Pancreas (tissue), 10 donors: ENCODE data around the gene NECTIN4. TPM values are rescaled to one million over a fixed set of nuclear protein-coding genes. Genes with fewer than 3 reads are reported as not detected.

Experiments
- ATAC-seq, 4 donors: fragments of 200-7000 bp; cut with Tn5 transposase; one replicate each; pipeline versions ENCODE4 v1.8.0 to v1.9.1; 2020; ENCODE audit warnings: mild to moderate bottlenecking in 4 of 4, moderate library complexity in 4 of 4
- DNase-seq, 6 donors: peaks; one replicate each; pipeline ENCODE4 v3.0.0-alpha.2; 2020
- FAIRE-seq: peaks from 2 replicates; lab custom pipeline; 2012; peaks lifted over from hg19 to GRCh38; lab: Jason Lieb, UNC
- H3K27ac ChIP-seq, 4 donors: fragments of 200-600 bp; sonication (generic); 1 replicate in 3 of 4; 2 replicates in 1 of 4; pipeline versions ENCODE4 v1.5.0 to v1.8.0; 2020
- H3K27me3 ChIP-seq, 4 donors: fragments of 200-600 bp; one replicate each; pipeline ENCODE4 v1.8.0; 2021
- H3K36me3 ChIP-seq, 3 donors: fragments of 200-600 bp; sonication (generic) in 1 of 3; one replicate each; pipeline versions ENCODE4 v1.5.0 to v1.8.0; 2020 to 2021
- H3K4me1 ChIP-seq, 3 donors: fragments of 200-600 bp; one replicate each; pipeline ENCODE4 v1.8.0; 2021
- H3K4me3 ChIP-seq, 4 donors: fragments of 200-600 bp; sonication (generic) in 2 of 4; one replicate each; pipeline versions ENCODE4 v1.5.0 to v1.8.0; 2020 to 2021
- H3K9me3 ChIP-seq, 4 donors: fragments of 200-600 bp; one replicate each; pipeline ENCODE4 v1.8.0; 2021
- CTCF ChIP-seq, 4 donors: fragments of 200-600 bp; sonication (generic) in 3 of 4; IDR thresholded peaks; one replicate each; pipeline versions ENCODE4 v1.5.0 to v1.8.0; 2021; ENCODE audit warnings: antibody characterized with exemption in 4 of 4
- WGBS, 2 donors: extraction: QIAGEN DNeasy Blood & Tissue Kit; methylation state at CpG; one replicate each; pipeline ENCODE4 v1.1.7; 2013; 5-methylcytosine and 5-hydroxymethylcytosine counted together
- intact Hi-C, 3 donors: fragments of 100-400 bp; cut with DNase I; formaldehyde crosslinking; loops; one replicate each; pipeline versions ENCODE4 v1.11.1 to v1.14.2; 2022
- polyA plus RNA-seq, 2 donors: library from polyadenylated mRNA; stranded (reverse); fragments of 200-250 nt; gene quantifications; one replicate each; pipeline ENCODE4 v1.2.3, GENCODE V29; 2013
- total RNA-seq, 6 donors: library from RNA; stranded (reverse); fragmentation: NEBNext Ultra II Directional in 4 of 6; extraction: Animal tissue kit (Norgen Biotek cat#: 25700) in 4 of 6; gene quantifications; one replicate each; pipeline versions ENCODE4 v1.2.1 to v1.2.4, GENCODE V29; 2021 to 2023
- donor health status: healthy with polysubstance abuse.
- donor health status: DM: no; HTN: no; CAD: no; lungs with moderate emphysema.
- donor health status: DM: no; HTN: no; CAD: no.
- donor health status: control.
- donor health status: control.
- donor health status: Bipolar disorder and iron deficiency.
- donor health status: DM: yes; HTN: yes; CAD: no.
- donor health status: DM: no; HTN: no; CAD: no.
- donor health status: DM: no; HTN: no; CAD: no.
- donor health status: DM: yes; HTN: yes; CAD: no.

NECTIN4 gene
- total and polyA plus RNA-seq, 8 donors, result 1.7 to 9.3 (median 3.1) TPM

GRCh38 chr1:161054805-161055204 is 34.6 kb downstream of the NECTIN4 start:
- Histone ChIP-seq H3K4me3 (no peak overlapping the region), H3K27ac (no peak overlapping the region), H3K9me3 (no peaks in the 10 kb centered on the region), H3K4me1 (no peaks in the 10 kb centered on the region), H3K36me3 (no peaks in the 10 kb centered on the region), H3K27me3 (no peaks in the 10 kb centered on the region)
- DNase-seq (peak in 1 of 6 donors; percentile 20), ATAC-seq (no peak), FAIRE-seq (no peak)
- TF ChIP-seq CTCF (IDR thresholded peaks at IDR 0.05), result no peak
- intact Hi-C loops, result no loop called here
- WGBS, 2 donors, result 63 to 74% methylated on average over 7 of the region's 7 CpGs

GRCh38 chr1:161054232-161054631 is 35.1 kb downstream of the NECTIN4 start:
- no peak for FAIRE-seq
- peak in 1 of 6 donors; percentile 31 for DNase-seq

GRCh38 chr1:161052899-161053298 is 36.5 kb downstream of the NECTIN4 start:
- H3K4me1 ChIP-seq, result no peaks in the 10 kb centered on the region
- no peaks in the 10 kb centered on the region for H3K9me3 ChIP-seq
- ATAC-seq, result no peak
- intact Hi-C loops, result no loop called here
- no peak overlapping the region for H3K27ac ChIP-seq
- no peak for TF ChIP-seq CTCF (IDR thresholded peaks at IDR 0.05)
- WGBS, 2 donors, result 71 to 74% methylated on average over 3 of the region's 3 CpGs
- H3K36me3 ChIP-seq, result no peaks in the 10 kb centered on the region
- no peak for DNase-seq
- FAIRE-seq, result no peak
- H3K27me3 ChIP-seq, result no peaks in the 10 kb centered on the region
- no peak overlapping the region for H3K4me3 ChIP-seq

More at GRCh38 chr1:161054232-161054631, 35.1 kb downstream of the NECTIN4 start:
- no peak for ATAC-seq
- 73% methylated on average over 4 of the region's 4 CpGs for WGBS, 2 donors
- no peaks in the 10 kb centered on the region for H3K9me3 ChIP-seq
- intact Hi-C loops, result no loop called here
- no peaks in the 10 kb centered on the region for H3K4me1 ChIP-seq
- H3K36me3 ChIP-seq, result no peaks in the 10 kb centered on the region
- no peak overlapping the region for H3K27ac ChIP-seq
- no peaks in the 10 kb centered on the region for H3K27me3 ChIP-seq
- TF ChIP-seq CTCF (IDR thresholded peaks at IDR 0.05), result no peak
- H3K4me3 ChIP-seq, result no peak overlapping the region

GRCh38 chr1:161051219-161051618 is 38.1 kb downstream of the NECTIN4 start:
- no peak for DNase-seq
- Histone ChIP-seq H3K4me1 (no peaks in the 10 kb centered on the region), H3K36me3 (no peaks in the 10 kb centered on the region), H3K27me3 (no peaks in the 10 kb centered on the region), H3K4me3 (no peak overlapping the region), H3K27ac (no peak overlapping the region), H3K9me3 (no peaks in the 10 kb centered on the region)
- FAIRE-seq, result no peak
- 81 to 82% methylated on average over 10 of the region's 10 CpGs for WGBS, 2 donors
- TF ChIP-seq CTCF (IDR thresholded peaks at IDR 0.05), result no peak
- intact Hi-C loops, result no loop called here
- no peak for ATAC-seq

GRCh38 chr1:161048949-161049722 is 40.2 kb downstream of the NECTIN4 start:
- TF ChIP-seq CTCF (IDR thresholded peaks at IDR 0.05), result no peak
- Histone ChIP-seq H3K9me3 (no peaks in the 10 kb centered on the region), H3K27ac (no peak overlapping the region), H3K27me3 (no peaks in the 10 kb centered on the region), H3K36me3 (no peaks in the 10 kb centered on the region), H3K4me3 (no peak overlapping the region), H3K4me1 (peaks cover 0 to 4% (median 3%) of the 10 kb centered on the region in 3 donors)
- DNase-seq, result no peak
- 89 to 92% methylated on average over 5 of the region's 5 CpGs for whole genome bisulfite sequencing, 2 donors
- intact Hi-C loops, result no loop called here
- no peak for FAIRE-seq
- no peak for ATAC-seq
